HepG2 (cell line): Measurements from ENCODE around the gene PDIA2. TPM values are rescaled to one million over a fixed set of nuclear protein-coding genes. Genes with fewer than 3 reads are reported as not detected.

Source experiments
- ATAC-seq: fragments of 200-7000 bp; cut with Tn5 transposase; 3 replicates; pipeline ENCODE4 v1.9.1; 2020; ENCODE audit warnings: mild to moderate bottlenecking, moderate library complexity
- BruUV-seq: library from RNA; stranded (reverse); fragments of 400-500 nt; replicated peaks from 2 replicates; lab custom pipeline; 2021; lab: Mats Ljungman, UMichigan
- CTCF ChIA-PET: fragments of 300-600 bp; formaldehyde crosslinking; extraction: SDS; loops from one replicate; lab custom pipeline; 2021; ENCODE audit warnings: low total read pairs, inconsistent platforms, low intra/inter-chr PET ratio; lab: Yijun Ruan, JAX
- POLR2A ChIA-PET: fragments of 350-600 bp; sonication (Branson Sonifier 250); formaldehyde crosslinking; loops from one replicate; lab custom pipeline; 2020; ENCODE audit warnings: antibody characterized with exemption, inconsistent platforms; lab: Yijun Ruan, JAX
- DNase-seq: peaks from one replicate; pipeline ENCODE4 v3.0.0-alpha.2; 2015; ENCODE audit warnings: low spot score
- FAIRE-seq: peaks from 3 replicates; lab custom pipeline; 2011; peaks lifted over from hg19 to GRCh38; lab: Jason Lieb, UNC
- H2AFZ ChIP-seq: one replicate; pipeline ENCODE4 v1.6.1; 2011; ENCODE audit warnings: low read length, inconsistent platforms
- H3K27ac ChIP-seq: fragments of 300-600 bp; 3 replicates; pipeline ENCODE4 v1.8.0; 2011; ENCODE audit warnings: mixed run types, mild to moderate bottlenecking, mixed read lengths, low read length, inconsistent platforms; ENCODE audit not compliant: insufficient read depth; ENCODE audit errors: extremely low read length
- H3K27me3 ChIP-seq, 2 experiments: fragments of 200-600 bp in 1 of 2; 2 replicates in 1 of 2; 3 replicates in 1 of 2; pipeline versions ENCODE4 v1.6.0 to v1.8.0; 2011; ENCODE audit warnings: low read length in 2 of 2, mild to moderate bottlenecking in 2 of 2, moderate library complexity in 2 of 2, inconsistent platforms in 1 of 2; ENCODE audit not compliant: insufficient read depth in 2 of 2, control insufficient read depth in 1 of 2
- H3K36me3 ChIP-seq, 2 experiments: fragments of 200-600 bp in 1 of 2; replicated peaks in 1 of 2; 2 replicates in 1 of 2; 3 replicates in 1 of 2; pipeline versions ENCODE4 v1.5.1 to v1.8.0; 2011; ENCODE audit warnings: low read length in 2 of 2, inconsistent platforms in 1 of 2; ENCODE audit not compliant: insufficient read depth in 2 of 2, control insufficient read depth in 1 of 2
- H3K4me1 ChIP-seq: 2 replicates; pipeline ENCODE4 v1.5.1; 2012; ENCODE audit warnings: low read length, inconsistent platforms; ENCODE audit not compliant: insufficient read depth
- H3K4me2 ChIP-seq: 2 replicates; pipeline ENCODE4 v1.6.0; 2011; ENCODE audit warnings: low read depth, low read length, inconsistent platforms
- H3K4me3 ChIP-seq, 3 experiments: fragments of 200-600 bp in 1 of 3; sonication (generic), shearing (Covaris generic) in 1 of 3; replicated peaks in 1 of 3; 2 replicates each; pipeline ENCODE4 v1.5.1; 2011 to 2016; ENCODE audit warnings: low read length in 3 of 3, inconsistent platforms in 2 of 3, low read depth in 2 of 3, mild to moderate bottlenecking in 2 of 3, control low read depth in 1 of 3, mixed read lengths in 1 of 3; ENCODE audit not compliant: insufficient read depth in 1 of 3
- H3K79me2 ChIP-seq: one replicate; pipeline ENCODE4 v1.6.1; 2011; ENCODE audit warnings: low read length, inconsistent platforms; ENCODE audit not compliant: insufficient read depth
- H3K9ac ChIP-seq: 2 replicates; pipeline ENCODE4 v1.6.0; 2011; ENCODE audit warnings: mild to moderate bottlenecking, low read depth, low read length, inconsistent platforms; ENCODE audit not compliant: insufficient read depth
- H3K9me3 ChIP-seq: 2 replicates; pipeline ENCODE4 v1.5.1; 2012; ENCODE audit warnings: mild to moderate bottlenecking, low read length
- H4K20me1 ChIP-seq: 2 replicates; pipeline ENCODE4 v1.6.0; 2011; ENCODE audit warnings: inconsistent platforms, mild to moderate bottlenecking, low read length, moderate library complexity; ENCODE audit not compliant: insufficient read depth
- MED1 ChIP-seq: sonication (generic); formaldehyde crosslinking; IDR thresholded peaks from 2 replicates; pipeline ENCODE4 v1.4.0; 2020; ENCODE audit warnings: missing genetic modification reagents
- MXI1 ChIP-seq: IDR thresholded peaks from 3 replicates; pipeline ENCODE4 v1.6.1; 2012; ENCODE audit warnings: low read depth, low read length, inconsistent platforms, borderline replicate concordance
- NAIF1 ChIP-seq: sonication (generic); formaldehyde crosslinking; IDR thresholded peaks from 2 replicates; pipeline ENCODE4 v1.5.0; 2020; ENCODE audit warnings: mild to moderate bottlenecking, missing genetic modification reagents, borderline replicate concordance
- NFATC3 ChIP-seq: sonication (generic); formaldehyde crosslinking; IDR thresholded peaks from 2 replicates; pipeline ENCODE4 v1.5.1; 2020; ENCODE audit warnings: mild to moderate bottlenecking, missing genetic modification reagents
- SUZ12 ChIP-seq: fragments of 150-350 bp; IDR thresholded peaks from 2 replicates; pipeline ENCODE4 v1.6.1; 2014; ENCODE audit warnings: low read depth, low read length
- TEAD2 ChIP-seq: sonication (generic); formaldehyde crosslinking; IDR thresholded peaks from 2 replicates; pipeline ENCODE4 v1.9.0; 2021; ENCODE audit warnings: missing genetic modification reagents
- TIGD3 ChIP-seq: sonication (generic); formaldehyde crosslinking; IDR thresholded peaks from 2 replicates; pipeline ENCODE4 v1.5.1; 2020; ENCODE audit warnings: mild to moderate bottlenecking, missing genetic modification reagents, borderline replicate concordance
- ZNF292 ChIP-seq: sonication (generic); formaldehyde crosslinking; IDR thresholded peaks from 2 replicates; pipeline ENCODE4 v1.8.1; 2022; ENCODE audit warnings: mild to moderate bottlenecking, low read depth, missing genetic modification reagents, borderline replicate concordance
- ZNF337 ChIP-seq: sonication (generic); formaldehyde crosslinking; IDR thresholded peaks from 2 replicates; pipeline ENCODE4 v1.5.1; 2020; ENCODE audit warnings: missing genetic modification reagents, low read depth, mild to moderate bottlenecking, borderline replicate concordance
- ZNF570 ChIP-seq: sonication (generic); formaldehyde crosslinking; IDR thresholded peaks from 2 replicates; pipeline ENCODE4 v1.4.0; 2020; ENCODE audit warnings: mild to moderate bottlenecking, missing genetic modification reagents, borderline replicate concordance
- ZSCAN22 ChIP-seq: sonication (generic); formaldehyde crosslinking; IDR thresholded peaks from 2 replicates; pipeline ENCODE4 v1.4.0; 2020; ENCODE audit warnings: mild to moderate bottlenecking, missing genetic modification reagents
- ZSCAN30 ChIP-seq: sonication (generic); formaldehyde crosslinking; IDR thresholded peaks from 2 replicates; pipeline ENCODE4 v1.5.0; 2020; ENCODE audit warnings: mild to moderate bottlenecking, missing genetic modification reagents
- WGBS: methylation state at CpG from one replicate; pipeline ENCODE4 v1.1.6; 2017; ENCODE audit warnings: low lambda C conversion rate; 5-methylcytosine and 5-hydroxymethylcytosine counted together
- in situ Hi-C: cut with HindIII; loops from 2 replicates; pipeline ENCODE4 v1.10.0; 2017; ENCODE audit warnings: low pct_unique_long_range_greater_than_20kb; ENCODE audit not compliant: extremely low pct_ligation_motif_present
- intact Hi-C: fragments of 100-400 bp; cut with micrococcal nuclease; formaldehyde crosslinking; loops from one replicate; pipeline ENCODE4 v1.10.0; 2022; ENCODE audit not compliant: unreplicated experiment
- polyA plus RNA-seq, 8 experiments: library from polyadenylated mRNA; depleted of rRNA in 3 of 8; stranded (reverse) in 7 of 8; unstranded in 1 of 8; fragments of >200 nt; fragmentation: Illumina TruSeq in 4 of 8; extraction: Trizol in 4 of 8; gene quantifications; 2 replicates each; pipeline versions ENCODE4 v1.2.1 to v1.2.3, GENCODE V29; 2011 to 2016; ENCODE audit warnings: low read depth in 4 of 8, missing spikeins in 1 of 8, mixed read lengths in 1 of 8; ENCODE audit not compliant: insufficient read depth in 1 of 8
- total RNA-seq, 5 experiments: library from RNA; depleted of rRNA; stranded (reverse); fragments of >200 nt; fragmentation: Illumina TruSeq; extraction: Trizol; gene quantifications; 2 replicates each; pipeline ENCODE4 v1.2.3, GENCODE V29; 2016; ENCODE audit warnings: low read depth in 1 of 5
- TF ChIP-seq, protein P1 (sequence below): sonication (generic); formaldehyde crosslinking; IDR thresholded peaks from 2 replicates; pipeline ENCODE4 v1.4.0; 2020; ENCODE audit warnings: low read depth, missing genetic modification reagents

PDIA2 gene
- total and polyA plus RNA-seq, 2 of the 13 experiments (the other 11 are each of a cell fraction or from before 2014, with no cell fraction given) = 0.35 to 1.9 TPM

DNA sequence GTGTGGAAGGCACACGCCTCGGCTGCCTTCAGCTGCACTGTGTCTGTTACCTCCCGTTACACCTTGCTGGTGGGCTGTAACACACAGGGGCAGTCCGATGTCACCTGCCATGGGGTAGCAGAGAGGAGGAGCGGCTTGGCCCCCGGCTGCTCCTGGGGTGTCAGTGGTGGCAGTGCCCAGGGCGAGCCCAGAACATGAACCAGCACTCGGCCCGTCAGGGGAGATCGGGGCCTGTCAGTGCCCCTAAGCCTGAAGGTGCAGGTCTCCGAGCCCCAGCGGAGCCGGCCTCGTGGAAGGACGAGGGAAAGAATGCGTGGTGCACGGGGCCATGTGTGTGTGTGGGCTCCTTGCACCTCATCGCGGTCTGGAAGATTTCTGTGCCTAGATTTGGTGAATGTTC lies 22.6 kb upstream of the PDIA2 start (continued):
- TF ChIP-seq, protein P1, sequence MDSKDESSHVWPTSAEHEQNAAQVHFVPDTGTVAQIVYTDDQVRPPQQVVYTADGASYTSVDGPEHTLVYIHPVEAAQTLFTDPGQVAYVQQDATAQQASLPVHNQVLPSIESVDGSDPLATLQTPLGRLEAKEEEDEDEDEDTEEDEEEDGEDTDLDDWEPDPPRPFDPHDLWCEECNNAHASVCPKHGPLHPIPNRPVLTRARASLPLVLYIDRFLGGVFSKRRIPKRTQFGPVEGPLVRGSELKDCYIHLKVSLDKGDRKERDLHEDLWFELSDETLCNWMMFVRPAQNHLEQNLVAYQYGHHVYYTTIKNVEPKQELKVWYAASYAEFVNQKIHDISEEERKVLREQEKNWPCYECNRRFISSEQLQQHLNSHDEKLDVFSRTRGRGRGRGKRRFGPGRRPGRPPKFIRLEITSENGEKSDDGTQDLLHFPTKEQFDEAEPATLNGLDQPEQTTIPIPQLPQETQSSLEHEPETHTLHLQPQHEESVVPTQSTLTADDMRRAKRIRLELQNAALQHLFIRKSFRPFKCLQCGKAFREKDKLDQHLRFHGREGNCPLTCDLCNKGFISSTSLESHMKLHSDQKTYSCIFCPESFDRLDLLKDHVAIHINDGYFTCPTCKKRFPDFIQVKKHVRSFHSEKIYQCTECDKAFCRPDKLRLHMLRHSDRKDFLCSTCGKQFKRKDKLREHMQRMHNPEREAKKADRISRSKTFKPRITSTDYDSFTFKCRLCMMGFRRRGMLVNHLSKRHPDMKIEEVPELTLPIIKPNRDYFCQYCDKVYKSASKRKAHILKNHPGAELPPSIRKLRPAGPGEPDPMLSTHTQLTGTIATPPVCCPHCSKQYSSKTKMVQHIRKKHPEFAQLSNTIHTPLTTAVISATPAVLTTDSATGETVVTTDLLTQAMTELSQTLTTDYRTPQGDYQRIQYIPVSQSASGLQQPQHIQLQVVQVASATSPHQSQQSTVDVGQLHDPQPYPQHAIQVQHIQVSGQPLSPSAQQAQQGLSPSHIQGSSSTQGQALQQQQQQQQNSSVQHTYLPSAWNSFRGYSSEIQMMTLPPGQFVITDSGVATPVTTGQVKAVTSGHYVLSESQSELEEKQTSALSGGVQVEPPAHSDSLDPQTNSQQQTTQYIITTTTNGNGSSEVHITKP = no peak
- TF ChIP-seq ZNF292 (CRISPR knock-in tag) = no peak
- no peak for TF ChIP-seq MXI1
- TF ChIP-seq SUZ12 = no peak
- TF ChIP-seq TEAD2 (CRISPR knock-in tag) = no peak

- Histone ChIP-seq H3K9ac (no peak overlapping the region), H4K20me1 (no peaks in the 10 kb centered on the region), H3K27ac (no peak overlapping the region), H3K36me3 (peaks cover 14 to 25% of the 10 kb centered on the region in 2 experiments; a peak in 4 of 5 replicates), H3K4me1 (no peaks in the 10 kb centered on the region), H3K79me2 (no peaks in the 10 kb centered on the region), H3K27me3 (no peaks in the 10 kb centered on the region), H3K4me2 (no peak overlapping the region), H3K4me3 (no peak overlapping the region), H2AFZ (no peak overlapping the region), H3K9me3 (no peaks in the 10 kb centered on the region)
- ChIA-PET POLR2A (no interaction called here), CTCF (no interaction called here)
- no TSS peak for BruUV-seq
- in situ Hi-C loops = no loop called here
- intact Hi-C loops = no loop called here
- TF ChIP-seq ZNF337 (CRISPR knock-in tag) (no peak), ZNF570 (CRISPR knock-in tag) (no peak), MED1 (no peak), NFATC3 (CRISPR knock-in tag) (no peak), ZSCAN30 (no peak), NAIF1 (no peak), ZSCAN22 (CRISPR knock-in tag) (no peak), TIGD3 (no peak)
- WGBS = 93% methylated on average over 15 of the region's 28 CpGs
- DNase-seq (no peak), ATAC-seq (no peak), FAIRE-seq (no peak)
These were observed 21.8 kb upstream of the PDIA2 start for GRCh38 chr16:261031-261691.
